CD4-positive, alpha-beta T cell treated with Interleukin-4 for 4 hours (primary cell): Measurements from ENCODE around the gene ZBTB16.

Experiments
- DNase-seq: peaks from one replicate; pipeline ENCODE4 v3.0.0-alpha.2; 2020

Gene ZBTB16

GRCh38 chr11:114172055-114172861 is 112.7 kb downstream of the ZBTB16 start:
- DNase-seq, result no peak

GRCh38 chr11:114172871-114173444 is 113.4 kb downstream of the ZBTB16 start:
- DNase-seq, result no peak

- DNase-seq, result no peak
Measured at GRCh38 chr11:114173843-114174242, 114.3 kb downstream of the ZBTB16 start.

GRCh38 chr11:114174712-114175495 is 115.4 kb downstream of the ZBTB16 start:
- no peak for DNase-seq

- no peak for DNase-seq
Measured at GRCh38 chr11:114175706-114176105, 116.2 kb downstream of the ZBTB16 start.

- DNase-seq, result no peak
Measured at GRCh38 chr11:114176321-114176720, 116.8 kb downstream of the ZBTB16 start.

GRCh38 chr11:114178656-114179055 is 119.1 kb downstream of the ZBTB16 start:
- no peak for DNase-seq

- no peak for DNase-seq
Measured at GRCh38 chr11:114179234-114179941, 119.9 kb downstream of the ZBTB16 start.

- DNase-seq, result no peak
Measured at GRCh38 chr11:114180301-114181055, 121.0 kb downstream of the ZBTB16 start.

- DNase-seq, result no peak
Measured at GRCh38 chr11:114181195-114181594, 121.7 kb downstream of the ZBTB16 start.

GRCh38 chr11:114181752-114182151 is 122.2 kb downstream of the ZBTB16 start:
- no peak for DNase-seq

GRCh38 chr11:114182471-114183043 is 123.0 kb downstream of the ZBTB16 start:
- DNase-seq, result no peak

GRCh38 chr11:114183044-114183511 is 123.6 kb downstream of the ZBTB16 start:
- peak; percentile 70 for DNase-seq

GRCh38 chr11:114185436-114185835 is 125.9 kb downstream of the ZBTB16 start:
- DNase-seq, result no peak

- no peak for DNase-seq
Measured at GRCh38 chr11:114187173-114187572, 127.7 kb downstream of the ZBTB16 start.

GRCh38 chr11:114188851-114189570 is 129.5 kb downstream of the ZBTB16 start:
- DNase-seq, result no peak

- DNase-seq, result no peak
Measured at GRCh38 chr11:114190630-114191029, 131.1 kb downstream of the ZBTB16 start.

- no peak for DNase-seq
Measured at GRCh38 chr11:114191893-114192292, 132.4 kb downstream of the ZBTB16 start.

GRCh38 chr11:114192841-114193389 is 133.4 kb downstream of the ZBTB16 start:
- no peak for DNase-seq
